Heart left ventricle (tissue), 16 donors: ENCODE results near the gene CLNK. TPM values are rescaled to one million over a fixed set of nuclear protein-coding genes. Genes with fewer than 3 reads are reported as not detected.

Experiments
- ATAC-seq, 4 donors: fragments of 200-7000 bp; cut with Tn5 transposase; one replicate each; pipeline ENCODE4 v1.9.1; 2020 to 2022; ENCODE audit warnings: moderate library complexity in 4 of 4, mild to moderate bottlenecking in 3 of 4, moderate number of reproducible peaks in 1 of 4
- DNase-seq, 5 donors: peaks; one replicate each; pipeline ENCODE4 v3.0.0-alpha.2; 2020
- H3K27ac ChIP-seq, 12 donors: fragments of 200-600 bp; sonication (generic) in 4 of 12; one replicate each; pipeline versions ENCODE4 v1.5.0 to v1.8.0; 2016 to 2022; ENCODE audit warnings: mild to moderate bottlenecking in 2 of 12
- H3K27me3 ChIP-seq, 9 donors: fragments of 200-600 bp; sonication (generic) in 2 of 9; one replicate each; pipeline versions ENCODE4 v1.5.1 to v1.8.0; 2016 to 2022; ENCODE audit warnings: mild to moderate bottlenecking in 3 of 9
- H3K36me3 ChIP-seq, 9 donors: fragments of 200-600 bp; sonication (generic) in 2 of 9; one replicate each; pipeline versions ENCODE4 v1.5.0 to v1.8.0; 2018 to 2022; ENCODE audit warnings: mild to moderate bottlenecking in 2 of 9
- H3K4me1 ChIP-seq, 12 donors: fragments of 200-600 bp; sonication (generic) in 4 of 12; one replicate each; pipeline versions ENCODE4 v1.5.0 to v1.8.0; 2016 to 2022; ENCODE audit warnings: mild to moderate bottlenecking in 3 of 12
- H3K4me3 ChIP-seq, 12 donors: fragments of 200-600 bp; sonication (generic) in 4 of 12; one replicate each; pipeline versions ENCODE4 v1.5.0 to v1.8.0; 2017 to 2022; ENCODE audit warnings: mild to moderate bottlenecking in 9 of 12, moderate library complexity in 4 of 12
- H3K9me3 ChIP-seq, 12 donors: fragments of 200-600 bp; sonication (generic) in 4 of 12; one replicate each; pipeline versions ENCODE4 v1.5.0 to v1.8.0; 2016 to 2022; ENCODE audit warnings: mild to moderate bottlenecking in 1 of 12
- POLR2A ChIP-seq, 2 donors: fragments of 450-650 bp; IDR thresholded peaks; one replicate each; pipeline ENCODE4 v1.6.1; 2017; ENCODE audit warnings: antibody characterized with exemption in 2 of 2, mild to moderate bottlenecking in 2 of 2, moderate library complexity in 2 of 2
- WGBS, 4 donors: extraction: QIAGEN DNeasy Blood & Tissue Kit in 2 of 4; methylation state at CpG; one replicate each; pipeline versions ENCODE4 v1.1.5 to v1.1.7; 2013 to 2018; 5-methylcytosine and 5-hydroxymethylcytosine counted together
- intact Hi-C, 10 donors: fragments of 100-400 bp; cut with DNase I; formaldehyde crosslinking; loops; one replicate each; pipeline versions ENCODE4 v1.11.1 to v1.14.2; 2022
- polyA plus RNA-seq, 2 donors: library from polyadenylated mRNA; stranded (reverse); fragments of 200-250 nt; gene quantifications; one replicate each; pipeline ENCODE4 v1.2.3, GENCODE V29; 2013
- total RNA-seq, 9 donors: library from RNA; depleted of rRNA in 2 of 9; stranded (reverse); fragments of >200 nt in 2 of 9; fragmentation: NEBNext Ultra II Directional in 3 of 9; extraction: Animal tissue kit (Norgen Biotek cat#: 25700) in 3 of 9; gene quantifications; one replicate each; pipeline versions ENCODE4 v1.1.0 to v1.2.4, GENCODE V29; 2016 to 2023
- TF ChIP-seq, protein P1 (sequence below), 12 donors: fragments of 200-600 bp; sonication (generic) in 4 of 12; IDR thresholded peaks; one replicate each; pipeline versions ENCODE4 v1.5.0 to v1.8.0; 2018 to 2022; ENCODE audit warnings: antibody characterized with exemption in 12 of 12, mild to moderate bottlenecking in 5 of 12
- donor health status: ischemic (EF 13 %, LVEDD 7.1; RV severe dilation, severe dysfunction).
- donor health status: healthy with polysubstance abuse.
- donor health status: DM: no; HTN: yes; CAD: no.
- donor health status: DM: no; HTN: no; CAD: no.
- donor health status: ischemic (EF 25% LVEDD 6.9; RV normal size, moderate dysfunction).
- donor health status: ischemic (EF 25% LVEDD 5.7; RV mildly dilated, moderate dysfunction).
- donor health status: healthy.
- donor health status: DM: yes; HTN: yes; CAD: no.
- donor health status: ischemic (EF 35%, LVEDD 5.7; RV mildly dilated, moderate dysfunction).
- donor health status: nonischemic (EF 11% LVEDD 7.7; RV severe dilation, severe dysfunction).
- donor health status: DM: yes; HTN: yes; CAD: no.
- donor health status: PGD.
- donor health status: ischemic (EF 29% LVEDD 5.4; RV normal size, mild dysfunction).
- donor health status: nonischemic (EF 23%, LVEDD 6.1; RV moderate dilation, normal function).

CLNK gene
- total and polyA plus RNA-seq, 11 donors, result 0.01 to 0.16 (median 0.11) TPM; not detected in 8

DNA sequence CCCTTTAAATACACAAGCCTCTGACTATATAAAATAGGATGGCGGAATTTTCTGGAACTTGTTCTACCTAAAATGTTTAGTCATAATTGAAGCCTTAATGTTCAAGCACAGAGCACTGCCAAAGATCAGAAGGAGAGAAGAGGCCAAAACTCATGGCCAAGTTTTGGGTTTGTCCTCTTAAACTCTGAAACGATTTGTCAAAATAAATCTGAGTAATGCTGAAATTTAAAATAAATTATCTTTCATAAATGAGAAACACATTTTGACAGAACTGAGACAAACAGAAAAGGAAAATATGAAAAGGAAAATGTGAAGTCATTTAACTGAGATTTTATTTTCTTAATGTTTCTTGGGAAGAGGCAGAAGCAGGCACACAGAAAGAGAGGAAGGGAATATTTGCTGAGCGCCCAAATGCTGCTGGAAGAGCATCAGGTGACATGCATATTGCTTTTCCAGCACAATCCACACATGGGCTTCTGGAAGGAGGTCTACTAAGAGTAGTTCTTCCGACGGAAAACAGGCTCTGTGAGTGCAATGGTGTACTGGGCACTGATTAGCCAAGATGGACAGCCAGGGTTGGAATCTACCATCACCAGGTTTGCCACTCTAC, 179.9 kb downstream of the CLNK start:
- TF ChIP-seq POLR2A (IDR thresholded peaks at IDR 0.05), result no peak
- TF ChIP-seq, protein P1, sequence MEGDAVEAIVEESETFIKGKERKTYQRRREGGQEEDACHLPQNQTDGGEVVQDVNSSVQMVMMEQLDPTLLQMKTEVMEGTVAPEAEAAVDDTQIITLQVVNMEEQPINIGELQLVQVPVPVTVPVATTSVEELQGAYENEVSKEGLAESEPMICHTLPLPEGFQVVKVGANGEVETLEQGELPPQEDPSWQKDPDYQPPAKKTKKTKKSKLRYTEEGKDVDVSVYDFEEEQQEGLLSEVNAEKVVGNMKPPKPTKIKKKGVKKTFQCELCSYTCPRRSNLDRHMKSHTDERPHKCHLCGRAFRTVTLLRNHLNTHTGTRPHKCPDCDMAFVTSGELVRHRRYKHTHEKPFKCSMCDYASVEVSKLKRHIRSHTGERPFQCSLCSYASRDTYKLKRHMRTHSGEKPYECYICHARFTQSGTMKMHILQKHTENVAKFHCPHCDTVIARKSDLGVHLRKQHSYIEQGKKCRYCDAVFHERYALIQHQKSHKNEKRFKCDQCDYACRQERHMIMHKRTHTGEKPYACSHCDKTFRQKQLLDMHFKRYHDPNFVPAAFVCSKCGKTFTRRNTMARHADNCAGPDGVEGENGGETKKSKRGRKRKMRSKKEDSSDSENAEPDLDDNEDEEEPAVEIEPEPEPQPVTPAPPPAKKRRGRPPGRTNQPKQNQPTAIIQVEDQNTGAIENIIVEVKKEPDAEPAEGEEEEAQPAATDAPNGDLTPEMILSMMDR (IDR thresholded peaks at IDR 0.05), result no peak
- DNase-seq, result no peak
- no peak for ATAC-seq
- H3K9me3 ChIP-seq, result peaks cover 0 to 5% (median 0%) of the 10 kb centered on the region in 12 donors
- no peaks in the 10 kb centered on the region for H3K4me1 ChIP-seq
- intact Hi-C loops, result no loop called here
- no peaks in the 10 kb centered on the region for H3K36me3 ChIP-seq
- no peak overlapping the region for H3K4me3 ChIP-seq
- no peak overlapping the region for H3K27ac ChIP-seq
- H3K27me3 ChIP-seq, result no peaks in the 10 kb centered on the region
- WGBS, 4 donors, result 65 to 82% (median 76%) methylated on average over 5 of the region's 5 CpGs

- Histone ChIP-seq H3K4me1 (no peaks in the 10 kb centered on the region), H3K36me3 (no peaks in the 10 kb centered on the region), H3K4me3 (no peak overlapping the region), H3K9me3 (peaks cover 0 to 5% (median 0%) of the 10 kb centered on the region in 12 donors), H3K27ac (no peak overlapping the region), H3K27me3 (no peaks in the 10 kb centered on the region)
- TF ChIP-seq, protein P1 (IDR thresholded peaks at IDR 0.05), result no peak
- no peak for TF ChIP-seq POLR2A (IDR thresholded peaks at IDR 0.05)
- ATAC-seq (no peak), DNase-seq (no peak)
- WGBS, 4 donors, result 91 to 95% (median 94%) methylated on average over 5 of the region's 5 CpGs
- intact Hi-C loops, result no loop called here
Measured at GRCh38 chr4:10502717-10503116, 181.9 kb downstream of the CLNK start.

DNA sequence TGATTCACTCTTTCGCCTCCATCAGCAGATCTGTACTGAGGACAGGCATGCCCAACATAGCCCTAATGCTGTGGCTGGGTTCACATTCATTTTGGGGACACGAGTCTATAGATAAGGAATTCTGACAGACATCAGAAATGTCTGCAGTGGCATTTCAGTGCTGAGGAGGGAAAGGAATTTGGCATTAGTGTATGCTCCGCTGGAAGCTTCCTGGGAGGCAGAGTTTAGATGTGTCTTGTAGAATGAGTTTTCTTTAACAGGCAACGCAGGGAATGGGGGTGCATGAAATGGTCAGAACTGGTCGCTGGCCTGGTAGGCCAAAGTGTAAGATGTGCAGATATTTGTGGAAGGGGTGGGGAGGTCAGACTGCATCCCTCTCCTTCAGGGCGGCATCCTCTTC, 183.8 kb downstream of the CLNK start:
- 69 to 77% (median 73%) methylated on average over 6 of the region's 6 CpGs for whole genome bisulfite sequencing, 4 donors
- Histone ChIP-seq H3K36me3 (no peaks in the 10 kb centered on the region), H3K4me3 (no peak overlapping the region), H3K27me3 (no peaks in the 10 kb centered on the region), H3K9me3 (no peaks in the 10 kb centered on the region), H3K27ac (no peak overlapping the region), H3K4me1 (no peaks in the 10 kb centered on the region)
- TF ChIP-seq POLR2A (IDR thresholded peaks at IDR 0.05), result no peak
- ATAC-seq (no peak), DNase-seq (no peak)
- intact Hi-C loops, result no loop called here

DNA sequence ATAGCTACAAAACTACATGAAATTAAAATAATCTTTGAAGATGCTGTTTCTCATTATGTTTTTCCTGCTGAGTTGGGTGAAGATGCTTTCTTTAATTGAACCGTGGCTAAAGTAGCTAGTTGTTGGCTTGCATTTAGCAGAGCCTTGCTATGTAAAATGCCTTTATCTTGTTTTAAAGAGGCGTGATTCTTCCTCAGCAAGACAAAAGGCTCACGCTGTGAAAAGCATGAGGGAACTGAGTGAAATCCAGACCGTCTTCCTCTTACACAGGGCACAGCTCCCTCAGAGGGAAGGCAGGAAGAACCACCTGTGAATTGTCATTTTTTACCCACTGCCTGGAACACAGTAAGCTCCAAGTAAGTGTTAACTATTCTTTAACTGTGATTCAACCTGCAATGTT, 188.4 kb downstream of the CLNK start:
- Histone ChIP-seq H3K27me3 (peaks cover 0 to 6% (median 0%) of the 10 kb centered on the region in 9 donors), H3K27ac (no peak overlapping the region), H3K36me3 (no peaks in the 10 kb centered on the region), H3K4me1 (no peaks in the 10 kb centered on the region), H3K9me3 (no peaks in the 10 kb centered on the region), H3K4me3 (no peak overlapping the region)
- 42 to 64% (median 53%) methylated on average over 4 of the region's 4 CpGs for WGBS, 4 donors
- intact Hi-C loops, result no loop called here
- TF ChIP-seq, protein P1 (IDR thresholded peaks at IDR 0.05), result no peak
- no peak for TF ChIP-seq POLR2A (IDR thresholded peaks at IDR 0.05)
- ATAC-seq, result no peak
- no peak for DNase-seq

DNA sequence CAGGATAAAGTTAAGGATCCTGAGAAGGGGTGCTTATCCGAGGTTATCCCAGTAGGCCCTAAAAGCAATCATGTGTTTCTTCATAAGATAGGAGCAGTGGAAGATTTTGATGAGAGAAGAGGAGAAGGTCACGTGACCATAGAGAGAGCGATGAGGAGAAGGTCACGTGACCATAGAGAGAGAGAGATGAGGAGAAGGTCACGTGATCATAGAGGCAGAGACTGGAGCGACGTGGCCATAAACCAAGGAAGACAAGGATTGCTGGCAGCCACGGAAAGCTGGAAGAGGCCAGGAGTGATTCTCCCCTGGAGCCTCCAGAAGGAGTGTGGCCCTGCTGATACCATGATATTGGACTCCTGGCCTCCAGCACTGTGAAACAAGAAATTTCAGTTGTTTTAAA, 188.9 kb downstream of the CLNK start:
- intact Hi-C loops, result no loop called here
- Histone ChIP-seq H3K4me1 (no peaks in the 10 kb centered on the region), H3K27ac (no peak overlapping the region), H3K36me3 (no peaks in the 10 kb centered on the region), H3K9me3 (no peaks in the 10 kb centered on the region), H3K27me3 (peaks cover 0 to 6% (median 0%) of the 10 kb centered on the region in 9 donors), H3K4me3 (no peak overlapping the region)
- DNase-seq (no peak), ATAC-seq (no peak)
- 77 to 85% (median 81%) methylated on average over 7 to 8 of the region's 8 CpGs for WGBS, 4 donors
- TF ChIP-seq, protein P1 (IDR thresholded peaks at IDR 0.05), result no peak
- TF ChIP-seq POLR2A (IDR thresholded peaks at IDR 0.05), result no peak
